GOT3 (cell line): ENCODE measurements around the gene ENO1.

Source experiments
- DNase-seq: peaks from one replicate; lab custom pipeline; 2025; ENCODE audit warnings: mixed read lengths; lab: John Stamatoyannopoulos, UW

The ENO1 gene

DNA sequence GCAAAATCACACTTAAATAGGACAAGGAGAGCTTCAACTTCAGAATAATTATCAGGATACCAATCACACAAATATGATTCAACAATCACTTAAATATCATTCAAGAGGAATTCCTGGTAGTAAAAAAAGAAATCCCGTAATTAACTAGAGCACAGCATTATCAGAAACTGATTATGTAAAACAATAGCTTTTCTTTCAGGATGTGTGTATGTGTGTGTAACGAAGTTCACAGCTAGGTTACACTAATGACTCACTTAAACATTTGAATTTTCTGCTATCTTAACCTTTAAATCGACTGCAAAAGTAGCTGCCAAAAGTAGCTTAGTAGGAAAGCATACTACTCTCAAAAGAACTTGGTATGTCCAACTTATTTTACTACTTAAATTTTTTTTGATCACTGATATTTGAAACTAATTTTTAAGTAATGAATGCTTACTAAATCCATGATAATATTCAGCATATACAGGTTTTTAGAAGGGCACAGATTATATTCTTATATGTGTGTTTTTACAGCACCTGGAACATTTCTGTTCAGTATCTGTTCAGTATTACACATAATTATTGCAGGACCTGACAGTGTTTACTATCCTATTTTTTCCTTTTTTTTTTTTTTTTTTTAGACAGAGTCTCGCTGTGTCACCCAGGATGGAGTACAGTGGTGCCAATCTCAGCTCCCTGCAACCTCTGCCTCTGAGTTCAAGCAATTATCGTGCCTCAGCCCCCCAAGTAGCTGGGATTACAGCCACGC lies 65.3 kb downstream of the ENO1 start:
- no peak for DNase-seq

GRCh38 chr1:8812081-8812480 lies 66.4 kb downstream of the ENO1 start:
- DNase-seq = no peak
